CD4-positive, alpha-beta memory T cell (primary cell): ENCODE measurements around the gene KIF18A. TPM values are rescaled to one million over a fixed set of nuclear protein-coding genes. Genes with fewer than 3 reads are reported as not detected.

Experiments used
- CTCF ChIA-PET: fragments of 350-600 bp; sonication (Branson Sonifier 250); formaldehyde crosslinking; loops from one replicate; lab custom pipeline; 2021; ENCODE audit warnings: inconsistent platforms; ENCODE audit not compliant: partially characterized antibody; lab: Charles Lee
- POLR2A ChIA-PET: fragments of 350-600 bp; sonication (Branson Sonifier 250); formaldehyde crosslinking; loops from one replicate; lab custom pipeline; 2021; ENCODE audit not compliant: partially characterized antibody; lab: Charles Lee
- DNase-seq, 5 donors: peaks; one replicate each; pipeline versions ENCODE4 v3.0.0 to v3.0.0-alpha.2; 2020 to 2022; ENCODE audit warnings: mixed read lengths in 1 of 5
- H3K27ac ChIP-seq: one replicate; pipeline ENCODE4 v1.7.0; 2013; ENCODE audit warnings: low read depth, low read length
- H3K27me3 ChIP-seq: 2 replicates; pipeline ENCODE4 v1.7.0; 2013; ENCODE audit warnings: mild to moderate bottlenecking, low read length, moderate library complexity; ENCODE audit not compliant: insufficient read depth
- H3K36me3 ChIP-seq: 2 replicates; pipeline ENCODE4 v1.7.0; 2013; ENCODE audit warnings: mild to moderate bottlenecking, low read length, moderate library complexity; ENCODE audit not compliant: insufficient read depth
- H3K4me1 ChIP-seq: 2 replicates; pipeline ENCODE4 v1.7.0; 2013; ENCODE audit warnings: mild to moderate bottlenecking, low read length, moderate library complexity; ENCODE audit not compliant: insufficient read depth
- H3K4me3 ChIP-seq, 2 donors: one replicate each; pipeline ENCODE4 v1.7.0; 2013; ENCODE audit warnings: low read length in 2 of 2, mild to moderate bottlenecking in 1 of 2
- H3K9me3 ChIP-seq, 2 donors: one replicate each; pipeline ENCODE4 v1.7.0; 2013; ENCODE audit warnings: low read length in 2 of 2, control low read depth in 1 of 2; ENCODE audit not compliant: control insufficient read depth in 1 of 2
- H3K27ac Mint-ChIP-seq, 7 donors: one replicate each; pipeline ENCODE4 v1.8.0; 2020 to 2021; ENCODE audit warnings: mixed read lengths in 7 of 7, mild to moderate bottlenecking in 6 of 7, inconsistent platforms in 3 of 7, moderate library complexity in 3 of 7
- H3K27me3 Mint-ChIP-seq, 2 donors: one replicate each; pipeline ENCODE4 v1.8.0; 2020 to 2021; ENCODE audit warnings: mixed read lengths in 2 of 2
- H3K36me3 Mint-ChIP-seq, 2 donors: one replicate each; pipeline ENCODE4 v1.8.0; 2020 to 2021; ENCODE audit warnings: mixed read lengths in 2 of 2, inconsistent platforms in 1 of 2, mild to moderate bottlenecking in 1 of 2
- H3K4me1 Mint-ChIP-seq, 4 donors: one replicate each; pipeline ENCODE4 v1.8.0; 2020 to 2021; ENCODE audit warnings: mixed read lengths in 4 of 4, mild to moderate bottlenecking in 1 of 4
- H3K4me3 Mint-ChIP-seq, 8 donors: one replicate each; pipeline ENCODE4 v1.8.0; 2020 to 2021; ENCODE audit warnings: mixed read lengths in 8 of 8, mild to moderate bottlenecking in 7 of 8, moderate library complexity in 6 of 8, inconsistent platforms in 3 of 8
- H3K9me3 Mint-ChIP-seq, 8 donors: one replicate each; pipeline ENCODE4 v1.8.0; 2020 to 2021; ENCODE audit warnings: mixed read lengths in 8 of 8, mild to moderate bottlenecking in 5 of 8, inconsistent platforms in 3 of 8, moderate library complexity in 1 of 8
- intact Hi-C: fragments of 100-400 bp; cut with micrococcal nuclease; formaldehyde crosslinking; loops from one replicate; pipeline ENCODE4 v1.15.1; 2023
- polyA plus RNA-seq, 2 donors: library from polyadenylated mRNA; unstranded; fragments of 300-500 nt; fragmentation: Illumina TruSeq; gene quantifications; one replicate each; pipeline ENCODE4 v1.2.3, GENCODE V29; 2021
- total RNA-seq, 2 experiments: library from RNA; stranded (reverse); gene quantifications; one replicate each; pipeline ENCODE4 v1.2.3, GENCODE V29; 2021

Gene KIF18A
- total and polyA plus RNA-seq, 4 experiments from 2014 or later = 0.50 to 1.7 (median 0.93) TPM

DNA sequence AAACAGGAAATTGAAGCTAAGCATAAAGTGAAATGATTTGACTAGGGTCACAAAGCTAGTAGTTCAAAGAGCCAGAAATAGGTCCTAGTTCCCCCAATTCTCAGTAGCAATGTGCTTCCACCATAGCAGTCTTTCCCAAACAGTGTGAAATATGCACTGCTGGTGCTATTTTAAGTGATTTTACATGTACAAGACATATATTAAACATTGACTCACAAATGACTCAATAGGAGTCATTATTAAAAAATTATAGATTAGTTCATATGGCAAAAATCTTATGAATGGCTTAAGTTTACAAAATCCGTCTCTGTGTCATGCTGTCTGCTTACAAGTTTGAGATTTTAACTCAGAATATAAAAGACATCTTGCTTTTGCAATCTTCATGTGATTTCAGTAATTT, 21.4 kb downstream of the KIF18A start:
- CTCF ChIA-PET = interaction anchor here (1.4 kb wide), 1 partner anchor 9 kb away, joined by 3 read pairs; no protein-coding TSS in a partner anchor
- no peaks in the 10 kb centered on the region for H3K27me3 Mint-ChIP-seq
- DNase-seq = no peak
- no peak overlapping the region for H3K27ac ChIP-seq
- no peak overlapping the region for H3K4me3 ChIP-seq
- no peaks in the 10 kb centered on the region for H3K4me1 ChIP-seq
- H3K36me3 ChIP-seq = no peaks in the 10 kb centered on the region
- POLR2A ChIA-PET = interaction anchor here (1.2 kb wide), 1 partner anchor 21 kb away, joined by 4 read pairs; the partner anchor contains the start of genes KIF18A and METTL15
- H3K4me1 Mint-ChIP-seq = no peaks in the 10 kb centered on the region
- no peaks in the 10 kb centered on the region for H3K9me3 Mint-ChIP-seq
- H3K27me3 ChIP-seq = no peaks in the 10 kb centered on the region
- H3K27ac Mint-ChIP-seq = no peak overlapping the region
- H3K36me3 Mint-ChIP-seq = no peaks in the 10 kb centered on the region
- no peaks in the 10 kb centered on the region for H3K9me3 ChIP-seq
- intact Hi-C loops = no loop called here
- no peak overlapping the region for H3K4me3 Mint-ChIP-seq

- no peak overlapping the region for H3K4me3 Mint-ChIP-seq
- intact Hi-C loops = no loop called here
- ChIA-PET CTCF (no interaction called here), POLR2A (no interaction called here)
- Histone ChIP-seq H3K4me3 (no peak overlapping the region), H3K36me3 (no peaks in the 10 kb centered on the region), H3K27ac (no peak overlapping the region), H3K27me3 (no peaks in the 10 kb centered on the region), H3K4me1 (no peaks in the 10 kb centered on the region), H3K9me3 (no peaks in the 10 kb centered on the region)
- H3K36me3 Mint-ChIP-seq = no peaks in the 10 kb centered on the region
- no peak overlapping the region for H3K27ac Mint-ChIP-seq
- no peaks in the 10 kb centered on the region for H3K4me1 Mint-ChIP-seq
- H3K9me3 Mint-ChIP-seq = no peaks in the 10 kb centered on the region
- DNase-seq = no peak
- no peaks in the 10 kb centered on the region for H3K27me3 Mint-ChIP-seq
Observed at GRCh38 chr11:28083118-28083517, 24.8 kb downstream of the KIF18A start.

GRCh38 chr11:28077521-28077920, 30.4 kb downstream of the KIF18A start:
- no peak overlapping the region for H3K27ac ChIP-seq
- H3K4me3 ChIP-seq = no peak overlapping the region
- Mint-ChIP-seq H3K4me1 (no peaks in the 10 kb centered on the region), H3K27ac (no peak overlapping the region), H3K9me3 (no peaks in the 10 kb centered on the region), H3K4me3 (no peak overlapping the region), H3K36me3 (no peaks in the 10 kb centered on the region), H3K27me3 (no peaks in the 10 kb centered on the region)
- CTCF ChIA-PET = no interaction called here
- no peaks in the 10 kb centered on the region for H3K27me3 ChIP-seq
- intact Hi-C loops = no loop called here
- no peak for DNase-seq
- POLR2A ChIA-PET = no interaction called here
- H3K4me1 ChIP-seq = no peaks in the 10 kb centered on the region
- no peaks in the 10 kb centered on the region for H3K9me3 ChIP-seq
- H3K36me3 ChIP-seq = no peaks in the 10 kb centered on the region

GRCh38 chr11:28072321-28072720, 35.6 kb downstream of the KIF18A start:
- intact Hi-C loops = loop anchor here (5.0 kb wide), 1 partner anchor 115 kb away; no protein-coding TSS in a partner anchor
- Mint-ChIP-seq H3K36me3 (no peaks in the 10 kb centered on the region), H3K4me1 (no peaks in the 10 kb centered on the region), H3K9me3 (no peaks in the 10 kb centered on the region), H3K27ac (peak overlapping the region in 1 of 7 donors; percentile 1), H3K4me3 (no peak overlapping the region), H3K27me3 (no peaks in the 10 kb centered on the region)
- H3K9me3 ChIP-seq = no peaks in the 10 kb centered on the region
- H3K36me3 ChIP-seq = no peaks in the 10 kb centered on the region
- ChIA-PET CTCF (no interaction called here), POLR2A (no interaction called here)
- no peaks in the 10 kb centered on the region for H3K4me1 ChIP-seq
- no peak overlapping the region for H3K27ac ChIP-seq
- H3K4me3 ChIP-seq = no peak overlapping the region
- no peaks in the 10 kb centered on the region for H3K27me3 ChIP-seq
- no peak for DNase-seq

- Mint-ChIP-seq H3K9me3 (no peaks in the 10 kb centered on the region), H3K4me1 (no peaks in the 10 kb centered on the region), H3K27me3 (no peaks in the 10 kb centered on the region), H3K27ac (no peak overlapping the region), H3K36me3 (no peaks in the 10 kb centered on the region), H3K4me3 (no peak overlapping the region)
- Histone ChIP-seq H3K4me3 (no peak overlapping the region), H3K9me3 (no peaks in the 10 kb centered on the region), H3K4me1 (no peaks in the 10 kb centered on the region), H3K27me3 (no peaks in the 10 kb centered on the region), H3K36me3 (no peaks in the 10 kb centered on the region), H3K27ac (no peak overlapping the region)
- POLR2A ChIA-PET = no interaction called here
- DNase-seq = no peak
- CTCF ChIA-PET = no interaction called here
- intact Hi-C loops = loop anchor here (5.0 kb wide), 1 partner anchor 116 kb away; no protein-coding TSS in a partner anchor
Observed at GRCh38 chr11:28071305-28071704, 36.7 kb downstream of the KIF18A start.

DNA sequence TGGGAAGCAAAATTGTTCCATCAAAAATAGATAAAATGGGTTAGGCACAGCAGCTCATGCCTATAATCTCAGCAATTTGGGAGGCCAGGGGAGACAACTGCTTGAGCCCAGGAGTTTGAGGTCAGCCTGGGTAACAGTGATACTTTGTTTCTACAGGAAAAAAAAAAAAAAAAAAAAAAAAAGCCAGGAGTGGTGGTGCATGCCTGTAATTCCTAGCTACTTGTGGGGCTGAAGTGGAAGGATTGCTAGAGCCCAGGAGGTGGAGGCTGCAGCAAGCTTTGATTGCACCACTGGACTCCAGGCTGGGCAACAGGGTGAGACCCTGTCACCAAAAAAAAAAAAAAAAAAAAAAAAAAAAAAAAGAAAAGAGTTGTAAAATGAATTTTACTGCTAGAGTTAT, 49.6 kb downstream of the KIF18A start:
- Mint-ChIP-seq H3K27ac (no peak overlapping the region), H3K36me3 (no peaks in the 10 kb centered on the region), H3K9me3 (peaks cover 0 to 2% (median 0%) of the 10 kb centered on the region in 8 donors), H3K27me3 (no peaks in the 10 kb centered on the region), H3K4me3 (no peak overlapping the region), H3K4me1 (no peaks in the 10 kb centered on the region)
- Histone ChIP-seq H3K4me3 (no peak overlapping the region), H3K36me3 (no peaks in the 10 kb centered on the region), H3K4me1 (no peaks in the 10 kb centered on the region), H3K9me3 (no peaks in the 10 kb centered on the region), H3K27me3 (no peaks in the 10 kb centered on the region), H3K27ac (no peak overlapping the region)
- intact Hi-C loops = no loop called here
- DNase-seq = no peak
- CTCF ChIA-PET = interaction anchor here (0.7 kb wide), 1 partner anchor 47 kb away, joined by 4 read pairs; no protein-coding TSS in a partner anchor
- POLR2A ChIA-PET = no interaction called here

- no peaks in the 10 kb centered on the region for H3K27me3 ChIP-seq
- Mint-ChIP-seq H3K4me3 (no peak overlapping the region), H3K27ac (no peak overlapping the region), H3K36me3 (no peaks in the 10 kb centered on the region), H3K27me3 (no peaks in the 10 kb centered on the region), H3K9me3 (peaks cover 0 to 2% (median 0%) of the 10 kb centered on the region in 8 donors), H3K4me1 (peaks cover 0 to 3% (median under 1%) of the 10 kb centered on the region in 4 donors)
- ChIA-PET POLR2A (no interaction called here), CTCF (no interaction called here)
- H3K4me3 ChIP-seq = no peak overlapping the region
- no peaks in the 10 kb centered on the region for H3K4me1 ChIP-seq
- DNase-seq = no peak
- no peak overlapping the region for H3K27ac ChIP-seq
- H3K36me3 ChIP-seq = no peaks in the 10 kb centered on the region
- no peaks in the 10 kb centered on the region for H3K9me3 ChIP-seq
- intact Hi-C loops = no loop called here
Observed at GRCh38 chr11:28054821-28055220, 53.1 kb downstream of the KIF18A start.
